ENCODE measurements around the gene DYNC1LI1. TPM values are rescaled to one million over a fixed set of nuclear protein-coding genes. Genes with fewer than 3 reads are reported as not detected.

Gene DYNC1LI1
- total and polyA plus RNA-seq, 8 donors: 32.6 to 44.2 (median 39.6) TPM

DNA sequence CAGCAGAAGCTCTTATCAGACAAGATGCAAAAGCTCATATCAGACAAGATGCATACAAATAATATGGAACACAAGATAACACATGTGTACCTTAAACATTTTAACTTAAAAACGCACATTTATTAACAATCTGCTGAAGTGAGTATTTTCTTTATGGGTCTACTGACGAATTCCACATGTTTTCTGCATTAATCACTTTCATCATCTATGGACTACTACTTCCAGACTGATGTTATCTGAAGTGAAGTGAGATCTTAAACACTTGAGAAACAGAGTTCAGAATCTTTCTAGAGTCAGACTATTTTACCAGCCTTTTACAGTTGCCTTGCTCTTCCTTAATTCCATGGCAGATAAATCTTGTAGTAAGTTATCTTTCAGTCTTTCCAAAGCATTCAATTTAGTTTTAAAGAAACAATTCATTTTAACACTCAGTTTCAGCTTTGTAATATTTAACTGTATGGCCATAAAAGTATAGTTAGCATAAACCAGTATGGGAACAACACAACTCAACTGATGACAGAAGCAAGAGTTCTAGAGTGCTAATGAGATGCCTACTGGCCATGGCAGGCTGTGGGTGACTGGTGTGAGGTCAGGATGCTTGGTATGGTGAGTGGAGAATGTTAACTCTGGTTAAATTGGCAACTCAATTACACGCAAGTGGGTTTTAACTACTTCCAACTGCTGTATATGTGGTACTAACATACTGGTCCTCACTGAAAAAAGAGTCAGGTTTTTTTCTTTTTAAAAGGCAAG, 77.8 kb downstream of the DYNC1LI1 start:
- H3K9me3 ChIP-seq: no peaks in the 10 kb centered on the region
- no peaks in the 10 kb centered on the region for H3K27me3 ChIP-seq
- no peak for ATAC-seq
- H3K27ac ChIP-seq: no peak overlapping the region
- DNase-seq: no peak
- TF ChIP-seq, protein P1, sequence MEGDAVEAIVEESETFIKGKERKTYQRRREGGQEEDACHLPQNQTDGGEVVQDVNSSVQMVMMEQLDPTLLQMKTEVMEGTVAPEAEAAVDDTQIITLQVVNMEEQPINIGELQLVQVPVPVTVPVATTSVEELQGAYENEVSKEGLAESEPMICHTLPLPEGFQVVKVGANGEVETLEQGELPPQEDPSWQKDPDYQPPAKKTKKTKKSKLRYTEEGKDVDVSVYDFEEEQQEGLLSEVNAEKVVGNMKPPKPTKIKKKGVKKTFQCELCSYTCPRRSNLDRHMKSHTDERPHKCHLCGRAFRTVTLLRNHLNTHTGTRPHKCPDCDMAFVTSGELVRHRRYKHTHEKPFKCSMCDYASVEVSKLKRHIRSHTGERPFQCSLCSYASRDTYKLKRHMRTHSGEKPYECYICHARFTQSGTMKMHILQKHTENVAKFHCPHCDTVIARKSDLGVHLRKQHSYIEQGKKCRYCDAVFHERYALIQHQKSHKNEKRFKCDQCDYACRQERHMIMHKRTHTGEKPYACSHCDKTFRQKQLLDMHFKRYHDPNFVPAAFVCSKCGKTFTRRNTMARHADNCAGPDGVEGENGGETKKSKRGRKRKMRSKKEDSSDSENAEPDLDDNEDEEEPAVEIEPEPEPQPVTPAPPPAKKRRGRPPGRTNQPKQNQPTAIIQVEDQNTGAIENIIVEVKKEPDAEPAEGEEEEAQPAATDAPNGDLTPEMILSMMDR (IDR thresholded peaks at IDR 0.05): no peak
- H3K36me3 ChIP-seq: peaks cover 0 to 28% of the 10 kb centered on the region in 2 donors
- H3K4me1 ChIP-seq: peaks cover 10 to 47% of the 10 kb centered on the region in 2 donors
- intact Hi-C loops (cut with DNase I): no loop called here
- H3K4me3 ChIP-seq: no peak overlapping the region

- no peak for ATAC-seq
- TF ChIP-seq, protein P1 (IDR thresholded peaks at IDR 0.05): no peak
- Histone ChIP-seq H3K9me3 (no peaks in the 10 kb centered on the region), H3K4me3 (no peak overlapping the region), H3K4me1 (peaks cover 0 to 32% of the 10 kb centered on the region in 2 donors), H3K36me3 (peaks cover 0 to 57% of the 10 kb centered on the region in 2 donors), H3K27me3 (no peaks in the 10 kb centered on the region), H3K27ac (no peak overlapping the region)
- DNase-seq: no peak
- intact Hi-C loops (cut with DNase I): no loop called here
Observed at GRCh38 chr3:32488474-32489008, 82.1 kb downstream of the DYNC1LI1 start.

- Histone ChIP-seq H3K27me3 (no peaks in the 10 kb centered on the region), H3K9me3 (no peaks in the 10 kb centered on the region), H3K4me3 (no peak overlapping the region), H3K36me3 (peaks cover 0 to 62% of the 10 kb centered on the region in 2 donors), H3K27ac (no peak overlapping the region), H3K4me1 (peaks cover 0 to 27% of the 10 kb centered on the region in 2 donors)
- intact Hi-C loops (cut with DNase I): no loop called here
- TF ChIP-seq, protein P1 (IDR thresholded peaks at IDR 0.05): no peak
- ATAC-seq: no peak
- DNase-seq: no peak
Observed at GRCh38 chr3:32487781-32488473, 82.7 kb downstream of the DYNC1LI1 start.

- DNase-seq (no peak), ATAC-seq (peak; percentile 32)
- no peaks in the 10 kb centered on the region for H3K27me3 ChIP-seq
- no peaks in the 10 kb centered on the region for H3K9me3 ChIP-seq
- peaks cover 0 to 30% of the 10 kb centered on the region in 2 donors for H3K4me1 ChIP-seq
- intact Hi-C loops (cut with DNase I): no loop called here
- H3K27ac ChIP-seq: peak overlapping the region in 1 of 2 donors; percentile 85
- H3K36me3 ChIP-seq: peaks cover 0 to 64% of the 10 kb centered on the region in 2 donors
- TF ChIP-seq, protein P1 (IDR thresholded peaks at IDR 0.05): no peak
- H3K4me3 ChIP-seq: peak overlapping the region in 1 of 2 donors; percentile 7
Observed at GRCh38 chr3:32484436-32484835, 86.2 kb downstream of the DYNC1LI1 start.

DNA sequence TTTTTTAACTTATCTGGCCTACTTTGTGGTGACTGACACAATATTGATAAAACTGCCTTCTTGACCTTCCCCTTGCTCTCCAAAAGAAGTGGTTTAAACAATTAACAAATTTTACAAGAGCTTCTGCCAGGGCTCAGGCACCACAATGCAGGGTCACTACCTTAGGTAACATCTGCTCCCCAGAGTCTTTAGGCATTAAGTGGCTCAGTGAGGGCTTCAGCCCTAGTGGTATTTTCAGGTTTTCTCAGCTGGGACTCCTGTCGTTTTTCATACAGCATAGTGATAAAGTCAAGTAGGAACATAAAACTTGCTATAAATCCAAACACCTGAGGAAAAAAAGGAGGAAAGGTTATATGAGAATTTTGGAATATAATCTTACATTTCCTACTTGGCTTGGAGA, 86.9 kb downstream of the DYNC1LI1 start:
- peak overlapping the region in 1 of 2 donors; percentile 85 for H3K27ac ChIP-seq
- no peak overlapping the region for H3K4me3 ChIP-seq

More for the DNA sequence above, 86.9 kb downstream of the DYNC1LI1 start:
- Histone ChIP-seq H3K36me3 (peaks cover 0 to 65% of the 10 kb centered on the region in 2 donors), H3K4me1 (peaks cover 0 to 30% of the 10 kb centered on the region in 2 donors), H3K27me3 (no peaks in the 10 kb centered on the region), H3K9me3 (no peaks in the 10 kb centered on the region)
- intact Hi-C loops (cut with DNase I): no loop called here
- TF ChIP-seq, protein P1 (IDR thresholded peaks at IDR 0.05): no peak
- no peak for DNase-seq
- no peak for ATAC-seq

Data from left lung (tissue), 10 donors.